IMR-90 (cell line): ENCODE data around the gene KIAA0232. TPM values are rescaled to one million over a fixed set of nuclear protein-coding genes. Genes with fewer than 3 reads are reported as not detected.

Experiments used
- ATAC-seq: fragments of 200-7000 bp; cut with Tn5 transposase; 2 replicates; pipeline ENCODE4 v1.9.1; 2020; ENCODE audit warnings: low read depth, mild to moderate bottlenecking, moderate library complexity
- BruUV-seq: library from RNA; stranded (reverse); fragments of 400-500 nt; replicated peaks from 2 replicates; lab custom pipeline; 2021; lab: Mats Ljungman, UMichigan
- CTCF ChIA-PET: fragments of 300-600 bp; formaldehyde crosslinking; extraction: SDS; loops from one replicate; lab custom pipeline; 2021; ENCODE audit warnings: antibody characterized with exemption; lab: Yijun Ruan, JAX
- POLR2A ChIA-PET: fragments of 300-600 bp; sonication (Branson Sonifier 250); formaldehyde crosslinking; loops from one replicate; lab custom pipeline; 2022; ENCODE audit warnings: antibody characterized with exemption; ENCODE audit not compliant: unreplicated experiment; lab: Charles Lee
- DNase-seq: peaks from one replicate; pipeline ENCODE4 v3.0.0; 2013
- H2AFZ ChIP-seq: replicated peaks from 2 replicates; pipeline ENCODE3; 2013; ENCODE audit warnings: low read length, mild to moderate bottlenecking; ENCODE audit not compliant: poor library complexity
- H2AK5ac ChIP-seq: 2 replicates; pipeline ENCODE4 v1.6.1; 2013; ENCODE audit warnings: low read depth, low read length, inconsistent platforms
- H2AK9ac ChIP-seq: replicated peaks from 2 replicates; pipeline ENCODE3; 2013; ENCODE audit warnings: mild to moderate bottlenecking, low read depth, low read length, moderate library complexity; ENCODE audit not compliant: poor library complexity
- H2BK120ac ChIP-seq: 2 replicates; pipeline ENCODE4 v1.6.1; 2013; ENCODE audit warnings: low read depth, low read length, inconsistent platforms
- H2BK15ac ChIP-seq: 3 replicates; pipeline ENCODE4 v1.6.1; 2013; ENCODE audit warnings: low read depth, low read length, inconsistent platforms
- H2BK20ac ChIP-seq: 2 replicates; pipeline ENCODE4 v1.6.1; 2013; ENCODE audit warnings: low read depth, mild to moderate bottlenecking, inconsistent platforms, low read length, moderate library complexity
- H2BK5ac ChIP-seq: 2 replicates; pipeline ENCODE4 v1.6.1; 2013; ENCODE audit warnings: mild to moderate bottlenecking, low read depth, low read length, inconsistent platforms; ENCODE audit not compliant: poor library complexity, severe bottlenecking
- H3K14ac ChIP-seq: replicated peaks from 2 replicates; pipeline ENCODE4 v1.6.1; 2013; ENCODE audit warnings: low read depth, low read length, inconsistent platforms
- H3K18ac ChIP-seq: 2 replicates; pipeline ENCODE4 v1.6.1; 2013; ENCODE audit warnings: low read depth, low read length, control low read depth
- H3K23ac ChIP-seq: 2 replicates; pipeline ENCODE4 v1.6.1; 2013; ENCODE audit warnings: low read depth, low read length, inconsistent platforms
- H3K27ac ChIP-seq: 2 replicates; pipeline ENCODE4 v1.5.1; 2013; ENCODE audit warnings: mild to moderate bottlenecking, control low read depth, low read length; ENCODE audit not compliant: insufficient read depth
- H3K27me3 ChIP-seq: 2 replicates; pipeline ENCODE4 v1.6.1; 2013; ENCODE audit warnings: low read length; ENCODE audit not compliant: control insufficient read depth, insufficient read depth
- H3K36me3 ChIP-seq: 2 replicates; pipeline ENCODE4 v1.6.1; 2013; ENCODE audit warnings: low read length, mixed read lengths; ENCODE audit not compliant: control insufficient read depth, insufficient read depth
- H3K4ac ChIP-seq: 2 replicates; pipeline ENCODE4 v1.6.1; 2013; ENCODE audit warnings: low read depth, low read length, inconsistent platforms
- H3K4me1 ChIP-seq: 2 replicates; pipeline ENCODE4 v1.6.1; 2013; ENCODE audit warnings: low read length, mixed read lengths; ENCODE audit not compliant: control insufficient read depth, insufficient read depth
- H3K4me2 ChIP-seq: 2 replicates; pipeline ENCODE4 v1.6.1; 2013; ENCODE audit warnings: low read depth, mild to moderate bottlenecking, control low read depth, low read length, moderate library complexity
- H3K4me3 ChIP-seq: 2 replicates; pipeline ENCODE4 v1.5.1; 2013; ENCODE audit warnings: low read depth, mild to moderate bottlenecking, control low read depth, low read length, moderate library complexity; ENCODE audit not compliant: insufficient read depth
- H3K56ac ChIP-seq: 2 replicates; pipeline ENCODE4 v1.6.1; 2013; ENCODE audit warnings: low read length, inconsistent platforms; ENCODE audit not compliant: insufficient read depth; ENCODE audit errors: extremely low read depth
- H3K79me1 ChIP-seq, 2 experiments: 2 replicates each; pipeline ENCODE4 v1.6.1; 2013; ENCODE audit warnings: low read length in 2 of 2, inconsistent platforms in 1 of 2, low read depth in 1 of 2
- H3K9ac ChIP-seq: 2 replicates; pipeline ENCODE4 v1.6.1; 2013; ENCODE audit warnings: low read depth, low read length, control low read depth
- H3K9me1 ChIP-seq: 2 replicates; pipeline ENCODE4 v1.6.1; 2013; ENCODE audit warnings: low read length, inconsistent platforms; ENCODE audit not compliant: insufficient read depth
- H3K9me3 ChIP-seq: 2 replicates; pipeline ENCODE4 v1.6.1; 2013; ENCODE audit warnings: low read length; ENCODE audit not compliant: control insufficient read depth, insufficient read depth
- H4K20me1 ChIP-seq: 2 replicates; pipeline ENCODE4 v1.6.1; 2013; ENCODE audit warnings: low read length, inconsistent platforms; ENCODE audit not compliant: insufficient read depth
- H4K5ac ChIP-seq: 2 replicates; pipeline ENCODE4 v1.6.1; 2013; ENCODE audit warnings: mild to moderate bottlenecking, low read depth, low read length, control low read depth
- H4K8ac ChIP-seq, 2 experiments: 2 replicates each; pipeline ENCODE4 v1.6.1; 2013; ENCODE audit warnings: low read depth in 2 of 2, low read length in 2 of 2, control low read depth in 1 of 2, inconsistent platforms in 1 of 2
- H4K91ac ChIP-seq: 2 replicates; pipeline ENCODE4 v1.6.1; 2013; ENCODE audit warnings: low read depth, low read length, inconsistent platforms; ENCODE audit not compliant: insufficient read depth
- BHLHE40 ChIP-seq: fragments of 150-350 bp; IDR thresholded peaks from 2 replicates; pipeline ENCODE4 v1.6.1; 2016; ENCODE audit warnings: mild to moderate bottlenecking, low read depth, low read length
- POLR2A ChIP-seq: IDR thresholded peaks from 2 replicates; pipeline ENCODE4 v1.6.1; 2012; ENCODE audit warnings: mild to moderate bottlenecking, low read depth, low read length
- RAD21 ChIP-seq: IDR thresholded peaks from 2 replicates; pipeline ENCODE4 v1.6.1; 2012; ENCODE audit warnings: low read length, improper control_type of control experiment
- WGBS, 2 experiments: methylation state at CpG; one replicate each; pipeline versions ENCODE4 v1.1.5 to v1.1.7; 2013; ENCODE audit warnings: missing lambda C conversion rate in 2 of 2; ENCODE audit not compliant: insufficient read length in 1 of 2; ENCODE audit errors: extremely low coverage in 2 of 2; 5-methylcytosine and 5-hydroxymethylcytosine counted together
- dilution Hi-C: fragments of 300-500 bp; cut with HindIII; formaldehyde crosslinking; loops from one replicate; pipeline ENCODE4 v1.14.3; 2018; ENCODE audit warnings: low sequenced_read_pairs; ENCODE audit not compliant: unreplicated experiment
- in situ Hi-C: fragments of 300-500 bp; cut with MboI; formaldehyde crosslinking; loops from 3 replicates; pipeline ENCODE4 v1.14.3; 2019; ENCODE audit warnings: low sequenced_read_pairs, inconsistent platforms, mixed read lengths
- intact Hi-C: fragments of 100-400 bp; cut with micrococcal nuclease; formaldehyde crosslinking; loops from 2 replicates; pipeline ENCODE4 v1.10.0; 2022
- polyA plus RNA-seq, 3 experiments: library from polyadenylated mRNA; depleted of rRNA; stranded (reverse); fragments of >200 nt; gene quantifications; 2 replicates each; pipeline ENCODE4 v1.2.3, GENCODE V29; 2012; ENCODE audit warnings: low replicate concordance in 1 of 3
- total RNA-seq: library from RNA; depleted of rRNA; stranded (reverse); fragments of >200 nt; gene quantifications from 2 replicates; pipeline ENCODE4 v1.2.3, GENCODE V29; 2012
- TF ChIP-seq, protein P1 (sequence below): fragments of 150-350 bp; IDR thresholded peaks from 2 replicates; pipeline ENCODE4 v1.6.1; 2017; ENCODE audit warnings: mild to moderate bottlenecking, antibody characterized with exemption, low read length, low read depth
- TF ChIP-seq, protein P2 (sequence below): fragments of 150-350 bp; IDR thresholded peaks from 2 replicates; pipeline ENCODE4 v1.6.1; 2016; ENCODE audit warnings: low read depth, mild to moderate bottlenecking, low read length, moderate library complexity, borderline replicate concordance

The KIAA0232 gene
- total and polyA plus RNA-seq, 2 of the 4 experiments (the other 2 are of a cell fraction): 6.8 to 19.5 TPM

DNA sequence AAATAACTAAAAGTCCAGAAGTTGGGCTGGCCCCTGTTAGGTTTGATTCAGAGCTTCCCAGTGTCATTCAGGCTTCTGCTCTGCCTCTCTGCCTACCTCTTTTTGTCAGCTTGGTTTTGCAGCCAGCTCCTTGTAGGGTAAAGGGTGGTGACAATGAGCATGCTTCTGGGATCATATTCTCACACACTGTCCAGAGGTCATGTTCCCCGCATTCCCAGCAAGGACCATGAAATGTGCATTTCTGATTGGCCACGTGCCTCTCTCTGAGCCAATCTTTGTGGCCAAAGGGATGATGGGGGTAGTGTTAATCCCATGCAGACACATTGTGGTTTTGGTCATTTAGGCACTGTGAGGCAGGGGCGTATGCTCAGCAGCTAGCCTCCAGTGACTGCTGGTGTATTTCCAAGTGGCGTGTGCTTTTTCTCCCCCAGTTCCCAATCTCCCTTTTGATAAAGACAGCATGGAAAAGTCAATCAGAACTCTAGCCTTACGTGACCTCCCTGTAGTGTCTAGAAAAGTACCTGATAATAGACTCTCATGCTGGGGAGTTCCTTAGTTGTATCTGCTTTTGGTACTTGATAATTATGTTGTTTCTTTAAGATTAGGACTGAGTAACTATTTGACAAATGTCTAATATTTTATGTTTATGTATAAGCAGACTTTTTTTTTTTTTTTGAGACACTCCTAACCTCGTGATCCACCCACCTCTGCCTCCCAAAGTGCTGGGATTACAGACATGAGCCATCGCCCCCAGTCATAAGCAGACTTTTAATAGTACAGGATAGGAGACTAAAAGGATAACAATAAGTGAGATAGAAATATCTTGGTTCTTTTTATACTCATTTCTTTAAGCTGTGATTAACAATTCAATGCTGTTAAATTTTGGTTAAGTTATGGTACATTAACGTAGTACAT is 57.8 kb downstream of the KIAA0232 start:
- POLR2A ChIA-PET: no interaction called here
- DNase-seq (peak; percentile 34), ATAC-seq (peak; percentile 94)
- H2BK120ac ChIP-seq: no peak overlapping the region
- no peak overlapping the region for H2BK5ac ChIP-seq
- no peak overlapping the region for H3K4ac ChIP-seq
- in situ Hi-C loops: no loop called here
- H3K4me1 ChIP-seq: peaks cover 7% of the 10 kb centered on the region; the same call in 1 of the 2 replicates
- H4K8ac ChIP-seq: no peak overlapping the region
- no peak overlapping the region for H3K4me2 ChIP-seq
- H3K79me1 ChIP-seq: peaks cover 20 to 38% of the 10 kb centered on the region in 2 experiments
- H3K14ac ChIP-seq: no peak overlapping the region
- no peak overlapping the region for H3K9ac ChIP-seq
- H2AFZ ChIP-seq: no peak overlapping the region
- no peak overlapping the region for H2BK15ac ChIP-seq
- TF ChIP-seq BHLHE40: no peak; the same call in 1 of the 2 replicates
- no peak for TF ChIP-seq POLR2A
- TF ChIP-seq, protein P1, sequence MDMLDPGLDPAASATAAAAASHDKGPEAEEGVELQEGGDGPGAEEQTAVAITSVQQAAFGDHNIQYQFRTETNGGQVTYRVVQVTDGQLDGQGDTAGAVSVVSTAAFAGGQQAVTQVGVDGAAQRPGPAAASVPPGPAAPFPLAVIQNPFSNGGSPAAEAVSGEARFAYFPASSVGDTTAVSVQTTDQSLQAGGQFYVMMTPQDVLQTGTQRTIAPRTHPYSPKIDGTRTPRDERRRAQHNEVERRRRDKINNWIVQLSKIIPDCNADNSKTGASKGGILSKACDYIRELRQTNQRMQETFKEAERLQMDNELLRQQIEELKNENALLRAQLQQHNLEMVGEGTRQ: peak; percentile 85
- no peak for TF ChIP-seq RAD21
- TF ChIP-seq, protein P2, sequence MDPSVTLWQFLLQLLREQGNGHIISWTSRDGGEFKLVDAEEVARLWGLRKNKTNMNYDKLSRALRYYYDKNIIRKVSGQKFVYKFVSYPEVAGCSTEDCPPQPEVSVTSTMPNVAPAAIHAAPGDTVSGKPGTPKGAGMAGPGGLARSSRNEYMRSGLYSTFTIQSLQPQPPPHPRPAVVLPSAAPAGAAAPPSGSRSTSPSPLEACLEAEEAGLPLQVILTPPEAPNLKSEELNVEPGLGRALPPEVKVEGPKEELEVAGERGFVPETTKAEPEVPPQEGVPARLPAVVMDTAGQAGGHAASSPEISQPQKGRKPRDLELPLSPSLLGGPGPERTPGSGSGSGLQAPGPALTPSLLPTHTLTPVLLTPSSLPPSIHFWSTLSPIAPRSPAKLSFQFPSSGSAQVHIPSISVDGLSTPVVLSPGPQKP: no peak
- no peaks in the 10 kb centered on the region for H3K27me3 ChIP-seq
- no peak overlapping the region for H2BK20ac ChIP-seq
- intact Hi-C loops: no loop called here
- CTCF ChIA-PET: no interaction called here
- no peak overlapping the region for H3K18ac ChIP-seq
- no peak overlapping the region for H3K4me3 ChIP-seq
- no peak overlapping the region for H4K5ac ChIP-seq
- no peak overlapping the region for H3K56ac ChIP-seq
- H2AK9ac ChIP-seq: no peak overlapping the region
- peak overlapping the region; percentile 6; the same call in 1 of the 2 replicates for H2AK5ac ChIP-seq
- H3K27ac ChIP-seq: no peak overlapping the region
- no TSS peak for BruUV-seq
- 67% methylated on average over 1 of the region's 8 CpGs; no CpG with 5 or more reads in 1 of the 2 experiments for WGBS, 2 experiments
- dilution Hi-C loops: no loop called here
- no peak overlapping the region for H3K23ac ChIP-seq
- H3K9me3 ChIP-seq: no peaks in the 10 kb centered on the region
- peaks cover 24% of the 10 kb centered on the region for H4K20me1 ChIP-seq
- H3K36me3 ChIP-seq: peaks cover 10% of the 10 kb centered on the region
- H4K91ac ChIP-seq: no peak overlapping the region
- H3K9me1 ChIP-seq: peaks cover 13% of the 10 kb centered on the region
